Stimulated activated CD4-positive, alpha-beta T cell treated with anti-CD3 and anti-CD28 coated beads, Interleukin-15, amount 100 ng/mL, for 48 hours (primary cell): ENCODE measurements around the gene SLC10A6.

ENCODE experiments used
- DNase-seq, 2 donors: peaks; one replicate each; pipeline ENCODE4 v3.0.0-alpha.2; 2020; ENCODE audit warnings: low read depth in 2 of 2

SLC10A6 gene

DNA sequence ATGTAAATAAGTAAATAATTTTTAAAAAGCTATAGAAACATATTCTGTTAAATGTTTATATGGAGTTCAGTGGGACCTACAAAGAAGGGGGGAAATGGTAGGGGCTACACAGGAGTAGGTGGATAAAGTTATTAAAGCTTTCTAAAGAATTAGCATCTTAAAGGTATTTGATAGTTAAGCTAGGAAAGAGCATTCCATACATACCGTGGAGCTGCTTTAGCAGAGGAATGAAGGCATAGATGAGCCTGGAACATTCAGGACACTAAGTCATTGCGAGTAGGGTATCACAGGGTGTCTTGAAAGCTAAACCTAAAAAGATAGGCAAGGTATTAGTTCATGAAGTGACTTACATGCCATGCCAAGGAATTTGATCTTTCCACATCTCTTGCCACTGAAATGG lies 60.4 kb downstream of the SLC10A6 start:
- DNase-seq, result no peak

- no peak for DNase-seq
Observed at GRCh38 chr4:86778175-86778574, 71.0 kb downstream of the SLC10A6 start.

DNA sequence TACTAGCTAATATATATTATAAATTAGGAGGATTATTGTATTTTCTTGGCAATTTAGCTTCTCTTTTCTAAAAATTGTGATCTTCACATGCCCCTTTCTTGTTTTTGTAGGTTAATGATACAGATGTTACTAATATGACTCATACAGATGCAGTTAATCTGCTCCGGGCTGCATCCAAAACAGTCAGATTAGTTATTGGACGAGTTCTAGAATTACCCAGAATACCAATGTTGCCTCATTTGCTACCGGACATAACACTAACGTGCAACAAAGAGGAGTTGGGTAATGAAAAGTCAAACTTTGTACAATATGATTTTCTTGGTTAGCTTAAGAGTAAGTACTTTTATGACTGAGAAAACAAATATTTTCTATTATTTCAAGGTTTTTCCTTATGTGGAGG lies 74.1 kb downstream of the SLC10A6 start:
- no peak for DNase-seq
